Endodermal cell (in vitro differentiated cells): ENCODE measurements around the gene SRPRA. TPM values are rescaled to one million over a fixed set of nuclear protein-coding genes. Genes with fewer than 3 reads are reported as not detected.

Experiments
- DNase-seq: peaks from one replicate; pipeline ENCODE4 v3.0.0-alpha.2; 2017
- H3K27ac ChIP-seq: 2 replicates; pipeline ENCODE4 v1.5.1; 2013; ENCODE audit warnings: mild to moderate bottlenecking, low read depth, low read length, moderate library complexity
- H3K27me3 ChIP-seq: 2 replicates; pipeline ENCODE4 v1.6.1; 2013; ENCODE audit warnings: mild to moderate bottlenecking, low read length, moderate library complexity; ENCODE audit not compliant: insufficient read depth, control insufficient read depth, poor library complexity, severe bottlenecking
- H3K36me3 ChIP-seq: 2 replicates; pipeline ENCODE4 v1.7.0; 2013; ENCODE audit warnings: mild to moderate bottlenecking, low read length, moderate library complexity; ENCODE audit not compliant: control insufficient read depth, insufficient read depth
- H3K4me1 ChIP-seq: one replicate; pipeline ENCODE4 v1.7.0; 2013; ENCODE audit warnings: low read length; ENCODE audit not compliant: control insufficient read depth, insufficient read depth
- H3K4me3 ChIP-seq: 2 replicates; pipeline ENCODE4 v1.5.1; 2013; ENCODE audit warnings: mild to moderate bottlenecking, low read length, moderate library complexity
- H3K9ac ChIP-seq: 2 replicates; pipeline ENCODE4 v1.6.1; 2013; ENCODE audit warnings: mild to moderate bottlenecking, low read length, moderate library complexity; ENCODE audit not compliant: poor library complexity, severe bottlenecking; ENCODE audit errors: extremely low read depth
- H3K9me3 ChIP-seq: 2 replicates; pipeline ENCODE4 v1.6.1; 2013; ENCODE audit warnings: mild to moderate bottlenecking, low read length, moderate library complexity; ENCODE audit not compliant: control insufficient read depth
- H3K27ac Mint-ChIP-seq: 2 replicates; pipeline ENCODE4 v1.8.0; 2020; ENCODE audit warnings: mixed read lengths
- H3K27me3 Mint-ChIP-seq: 2 replicates; pipeline ENCODE4 v1.8.0; 2021; ENCODE audit warnings: mild to moderate bottlenecking, mixed read lengths; ENCODE audit not compliant: insufficient read depth
- H3K36me3 Mint-ChIP-seq: 2 replicates; pipeline ENCODE4 v1.8.0; 2020; ENCODE audit warnings: low read depth, mixed read lengths
- H3K4me1 Mint-ChIP-seq: 2 replicates; pipeline ENCODE4 v1.8.0; 2020; ENCODE audit warnings: mixed read lengths
- H3K4me3 Mint-ChIP-seq: 2 replicates; pipeline ENCODE4 v1.8.0; 2020; ENCODE audit warnings: mild to moderate bottlenecking, moderate library complexity, mixed read lengths
- H3K9me3 Mint-ChIP-seq: 2 replicates; pipeline ENCODE4 v1.8.0; 2020; ENCODE audit warnings: mild to moderate bottlenecking, mixed read lengths
- WGBS, 2 experiments: methylation state at CpG; one replicate each; pipeline versions ENCODE4 v1.1.5 to v1.1.7; 2013; ENCODE audit warnings: missing lambda C conversion rate in 2 of 2, mixed read lengths in 1 of 2; ENCODE audit not compliant: insufficient coverage in 1 of 2, insufficient read length in 1 of 2; 5-methylcytosine and 5-hydroxymethylcytosine counted together
- total RNA-seq, 2 donors: library from RNA; stranded (reverse); fragmentation: NEBNext Ultra II Directional in 1 of 2; extraction: Animal tissue kit (Norgen Biotek cat#: 25700) in 1 of 2; gene quantifications; 2 replicates in 1 of 2; 3 replicates in 1 of 2; pipeline ENCODE4 v1.2.1, GENCODE V29; 2021
- TF ChIP-seq, protein P1 (sequence below): fragments of 200-600 bp; sonication (generic); conservative IDR thresholded peaks from 2 replicates; pipeline ENCODE4 v1.5.0; 2021; ENCODE audit warnings: antibody characterized with exemption, mild to moderate bottlenecking

Gene SRPRA
- total RNA-seq, 2 donors from 2014 or later: 68.4 to 79.2 TPM

GRCh38 chr11:126308271-126308671 lies 39.6 kb upstream of the SRPRA start:
- Histone ChIP-seq H3K36me3 (peaks cover 4% of the 10 kb centered on the region), H3K9me3 (no peaks in the 10 kb centered on the region), H3K9ac (no peak overlapping the region), H3K4me1 (peaks cover 4% of the 10 kb centered on the region), H3K27me3 (no peaks in the 10 kb centered on the region), H3K27ac (peak overlapping the region; percentile 18), H3K4me3 (no peak overlapping the region)
- TF ChIP-seq, protein P1, sequence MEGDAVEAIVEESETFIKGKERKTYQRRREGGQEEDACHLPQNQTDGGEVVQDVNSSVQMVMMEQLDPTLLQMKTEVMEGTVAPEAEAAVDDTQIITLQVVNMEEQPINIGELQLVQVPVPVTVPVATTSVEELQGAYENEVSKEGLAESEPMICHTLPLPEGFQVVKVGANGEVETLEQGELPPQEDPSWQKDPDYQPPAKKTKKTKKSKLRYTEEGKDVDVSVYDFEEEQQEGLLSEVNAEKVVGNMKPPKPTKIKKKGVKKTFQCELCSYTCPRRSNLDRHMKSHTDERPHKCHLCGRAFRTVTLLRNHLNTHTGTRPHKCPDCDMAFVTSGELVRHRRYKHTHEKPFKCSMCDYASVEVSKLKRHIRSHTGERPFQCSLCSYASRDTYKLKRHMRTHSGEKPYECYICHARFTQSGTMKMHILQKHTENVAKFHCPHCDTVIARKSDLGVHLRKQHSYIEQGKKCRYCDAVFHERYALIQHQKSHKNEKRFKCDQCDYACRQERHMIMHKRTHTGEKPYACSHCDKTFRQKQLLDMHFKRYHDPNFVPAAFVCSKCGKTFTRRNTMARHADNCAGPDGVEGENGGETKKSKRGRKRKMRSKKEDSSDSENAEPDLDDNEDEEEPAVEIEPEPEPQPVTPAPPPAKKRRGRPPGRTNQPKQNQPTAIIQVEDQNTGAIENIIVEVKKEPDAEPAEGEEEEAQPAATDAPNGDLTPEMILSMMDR: no peak
- peaks cover 11% of the 10 kb centered on the region for H3K4me1 Mint-ChIP-seq
- no peaks in the 10 kb centered on the region for H3K9me3 Mint-ChIP-seq
- no peak for DNase-seq
- no peak overlapping the region for H3K4me3 Mint-ChIP-seq
- H3K36me3 Mint-ChIP-seq: peaks cover 19% of the 10 kb centered on the region
- H3K27me3 Mint-ChIP-seq: no peaks in the 10 kb centered on the region
- H3K27ac Mint-ChIP-seq: no peak overlapping the region
- 75 to 90% methylated on average over 4 of the region's 4 CpGs for WGBS, 2 experiments

- Histone ChIP-seq H3K27ac (peak overlapping the region; percentile 9), H3K9ac (no peak overlapping the region), H3K27me3 (no peaks in the 10 kb centered on the region), H3K4me1 (no peaks in the 10 kb centered on the region), H3K36me3 (peaks cover 4% of the 10 kb centered on the region), H3K9me3 (no peaks in the 10 kb centered on the region), H3K4me3 (no peak overlapping the region)
- peaks cover 24% of the 10 kb centered on the region for H3K36me3 Mint-ChIP-seq
- 38 to 55% methylated on average over 3 to 5 of the region's 5 CpGs for WGBS, 2 experiments
- no peaks in the 10 kb centered on the region for H3K9me3 Mint-ChIP-seq
- TF ChIP-seq, protein P1: peak; percentile 77
- peak; percentile 84 for DNase-seq
- no peak overlapping the region for H3K27ac Mint-ChIP-seq
- H3K4me3 Mint-ChIP-seq: no peak overlapping the region
- no peaks in the 10 kb centered on the region for H3K27me3 Mint-ChIP-seq
- peaks cover 9% of the 10 kb centered on the region for H3K4me1 Mint-ChIP-seq
These were observed 39.0 kb upstream of the SRPRA start for GRCh38 chr11:126307706-126308105.

- Histone ChIP-seq H3K36me3 (peaks cover 7% of the 10 kb centered on the region), H3K9ac (no peak overlapping the region), H3K27me3 (no peaks in the 10 kb centered on the region), H3K9me3 (no peaks in the 10 kb centered on the region), H3K4me1 (no peaks in the 10 kb centered on the region), H3K27ac (no peak overlapping the region), H3K4me3 (no peak overlapping the region)
- no peak overlapping the region for H3K27ac Mint-ChIP-seq
- peaks cover 27% of the 10 kb centered on the region for H3K36me3 Mint-ChIP-seq
- TF ChIP-seq, protein P1: no peak
- H3K4me1 Mint-ChIP-seq: peaks cover 7% of the 10 kb centered on the region
- no peak overlapping the region for H3K4me3 Mint-ChIP-seq
- no peaks in the 10 kb centered on the region for H3K27me3 Mint-ChIP-seq
- no peaks in the 10 kb centered on the region for H3K9me3 Mint-ChIP-seq
- WGBS, 2 experiments: 90 to 97% methylated on average over 2 to 4 of the region's 4 CpGs
- DNase-seq: no peak
These were observed 37.0 kb upstream of the SRPRA start for GRCh38 chr11:126305699-126306098.
